ENCODE data around the gene YIPF6. TPM values are rescaled to one million over a fixed set of nuclear protein-coding genes. Genes with fewer than 3 reads are reported as not detected.

YIPF6 gene
- total RNA-seq, 1 experiment from 2014 or later: 61.3 TPM

- TF ChIP-seq SIN3A (IDR thresholded peaks at IDR 0.05; ENCODE audit: borderline replicate concordance, insufficient read depth, low read depth, low read length) (no peak), CTCF (IDR thresholded peaks at IDR 0.05) (no peak), TCF7L2 (IDR thresholded peaks at IDR 0.05; ENCODE audit: low read depth, low read length) (no peak), REST (IDR thresholded peaks at IDR 0.05; ENCODE audit: insufficient read depth in 1 of 2, low read depth in 2 of 2, low read length in 1 of 2) (no peak), POLR2AphosphoS5 (IDR thresholded peaks at IDR 0.05; ENCODE audit: low read depth, low read length) (no peak)
- no peaks in the 10 kb centered on the region for H3K4me1 ChIP-seq (ENCODE audit: control insufficient read depth, insufficient read depth, low read length)
- no peak for ATAC-seq
- POLR2A ChIA-PET: no interaction called here
- peaks cover 2% of the 10 kb centered on the region; the same call in 1 of the 2 replicates for H3K36me3 ChIP-seq (ENCODE audit: control insufficient read depth, insufficient read depth, low read length)
- BruUV-seq (replicated peaks): no TSS peak
- intact Hi-C loops (cut with micrococcal nuclease; ENCODE audit: unreplicated experiment): no loop called here
- H3K4me3 ChIP-seq (ENCODE audit: low read depth in 2 of 2, low read length in 2 of 2): no peak overlapping the region
- CTCF ChIA-PET: no interaction called here
- H3K9me3 ChIP-seq (ENCODE audit: control insufficient read depth, insufficient read depth, low read depth, low read length): no peaks in the 10 kb centered on the region
- H3K27ac ChIP-seq (ENCODE audit: low read length): no peak overlapping the region
- no peak for DNase-seq (ENCODE audit: low read depth, low spot score)
- in situ Hi-C loops (cut with HindIII; ENCODE audit: low pct_unique_long_range_greater_than_20kb, low sequenced_read_pairs): no loop called here
- H3K27me3 ChIP-seq (ENCODE audit: control insufficient read depth, insufficient read depth, low read length): no peaks in the 10 kb centered on the region
Measured at GRCh38 chrX:68533656-68534055, 34.8 kb downstream of the YIPF6 start.

- no peak for DNase-seq (ENCODE audit: low read depth, low spot score)
Measured at GRCh38 chrX:68534691-68535090, 35.8 kb downstream of the YIPF6 start.

More at GRCh38 chrX:68534691-68535090, 35.8 kb downstream of the YIPF6 start:
- intact Hi-C loops (cut with micrococcal nuclease; ENCODE audit: unreplicated experiment) (no loop called here), in situ Hi-C loops (cut with HindIII; ENCODE audit: low pct_unique_long_range_greater_than_20kb, low sequenced_read_pairs) (no loop called here)
- CTCF ChIA-PET: no interaction called here
- H3K4me3 ChIP-seq (ENCODE audit: low read depth in 2 of 2, low read length in 2 of 2): no peak overlapping the region
- H3K36me3 ChIP-seq (ENCODE audit: control insufficient read depth, insufficient read depth, low read length): peaks cover 2% of the 10 kb centered on the region; the same call in 1 of the 2 replicates
- POLR2A ChIA-PET: no interaction called here
- no peaks in the 10 kb centered on the region for H3K4me1 ChIP-seq (ENCODE audit: control insufficient read depth, insufficient read depth, low read length)
- no peak for ATAC-seq
- H3K27ac ChIP-seq (ENCODE audit: low read length): no peak overlapping the region
- TF ChIP-seq POLR2AphosphoS5 (IDR thresholded peaks at IDR 0.05; ENCODE audit: low read depth, low read length) (no peak), CTCF (IDR thresholded peaks at IDR 0.05) (no peak), TCF7L2 (IDR thresholded peaks at IDR 0.05; ENCODE audit: low read depth, low read length) (no peak), SIN3A (IDR thresholded peaks at IDR 0.05; ENCODE audit: borderline replicate concordance, insufficient read depth, low read depth, low read length) (no peak), REST (IDR thresholded peaks at IDR 0.05; ENCODE audit: insufficient read depth in 1 of 2, low read depth in 2 of 2, low read length in 1 of 2) (no peak)
- no peaks in the 10 kb centered on the region for H3K27me3 ChIP-seq (ENCODE audit: control insufficient read depth, insufficient read depth, low read length)
- no TSS peak for BruUV-seq (replicated peaks)
- no peaks in the 10 kb centered on the region for H3K9me3 ChIP-seq (ENCODE audit: control insufficient read depth, insufficient read depth, low read depth, low read length)
